Body of pancreas (tissue), 4 donors: Measurements from ENCODE around the gene PKP1. TPM values are rescaled to one million over a fixed set of nuclear protein-coding genes. Genes with fewer than 3 reads are reported as not detected.

Source experiments
- ATAC-seq: fragments of 150-250 bp; one replicate; pipeline ENCODE4 v1.9.1; 2016
- DNase-seq, 4 donors: peaks; one replicate each; pipeline ENCODE4 v3.0.0-alpha.2; 2019
- H3K27ac ChIP-seq, 4 donors: fragments of 200-600 bp; sonication (generic); 1 replicate in 3 of 4; 2 replicates in 1 of 4; pipeline versions ENCODE4 v1.5.1 to v1.6.1; 2016 to 2019; ENCODE audit warnings: mild to moderate bottlenecking in 1 of 4, mixed read lengths in 1 of 4, moderate library complexity in 1 of 4
- H3K27me3 ChIP-seq, 2 donors: fragments of 200-600 bp; sonication (generic); one replicate each; pipeline ENCODE4 v1.6.0; 2016; ENCODE audit warnings: mild to moderate bottlenecking in 1 of 2
- H3K36me3 ChIP-seq, 2 donors: fragments of 200-600 bp; sonication (generic); replicated peaks in 1 of 2; 2 replicates each; pipeline ENCODE4 v1.5.1; 2016; ENCODE audit warnings: low read depth in 2 of 2; ENCODE audit not compliant: insufficient read depth in 1 of 2
- H3K4me1 ChIP-seq: fragments of 200-600 bp; sonication (generic); one replicate; pipeline ENCODE4 v1.6.0; 2016
- H3K4me3 ChIP-seq, 2 donors: fragments of 200-600 bp; sonication (generic); 1 replicate in 1 of 2; 2 replicates in 1 of 2; pipeline ENCODE4 v1.5.1; 2016 to 2019
- H3K9me3 ChIP-seq, 3 donors: fragments of 200-600 bp; sonication (generic); 1 replicate in 2 of 3; 2 replicates in 1 of 3; pipeline ENCODE4 v1.5.1; 2016
- POLR2A ChIP-seq, 3 donors: fragments of 450-650 bp; IDR thresholded peaks; one replicate each; pipeline ENCODE4 v1.6.1; 2016; ENCODE audit warnings: antibody characterized with exemption in 3 of 3, mild to moderate bottlenecking in 2 of 3
- WGBS, 2 donors: methylation state at CpG; one replicate each; pipeline ENCODE4 v1.1.5; 2017; 5-methylcytosine and 5-hydroxymethylcytosine counted together
- intact Hi-C: fragments of 100-400 bp; cut with DNase I; formaldehyde crosslinking; loops from one replicate; pipeline ENCODE4 v1.15.1; 2023
- total RNA-seq, 2 donors: library from RNA; depleted of rRNA; stranded (reverse); fragments of >200 nt; gene quantifications; one replicate each; pipeline ENCODE4 v1.1.0, GENCODE V29; 2016
- TF ChIP-seq, protein P1 (sequence below), 7 experiments: fragments of 450-650 bp in 4 of 7; fragments of 200-600 bp in 3 of 7; sonication (generic) in 3 of 7; IDR thresholded peaks; one replicate each; pipeline ENCODE4 v1.5.1; 2016 to 2019; ENCODE audit warnings: antibody characterized with exemption in 7 of 7

Gene PKP1
- total RNA-seq, 2 donors from 2014 or later, result 0.33 TPM; not detected in 1

DNA sequence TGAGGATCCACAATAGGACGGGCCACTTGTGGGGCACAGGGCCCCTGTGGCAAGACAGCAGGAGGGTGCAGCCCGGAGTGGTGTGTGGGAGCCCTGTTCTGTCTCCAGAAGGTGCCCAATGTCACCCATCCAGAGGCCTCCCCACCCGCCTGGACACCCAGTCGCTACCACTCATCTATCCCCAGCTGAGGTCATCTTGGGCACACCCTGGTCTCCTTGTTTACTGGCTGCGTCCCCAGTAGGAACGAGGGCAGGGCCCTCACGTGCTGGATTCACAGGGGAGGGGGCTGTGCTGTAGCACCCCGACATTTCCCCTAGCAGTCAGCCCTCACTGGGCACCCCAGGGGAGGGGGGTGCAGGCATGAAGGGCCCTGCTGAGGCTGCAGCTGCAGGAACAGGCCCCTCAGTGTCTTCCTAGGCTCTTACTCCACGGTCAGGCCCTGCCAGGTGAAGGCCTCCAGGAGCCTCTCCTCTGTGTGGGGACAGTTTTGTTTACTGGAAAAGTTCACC lies 96.5 kb downstream of the PKP1 start:
- intact Hi-C loops, result loop anchor here (5.0 kb wide), 1 partner anchor 33 kb away; no protein-coding TSS in a partner anchor
- H3K9me3 ChIP-seq, result no peaks in the 10 kb centered on the region
- DNase-seq (no peak), ATAC-seq (no peak)
- peaks cover 9% of the 10 kb centered on the region for H3K4me1 ChIP-seq
- WGBS, 2 donors, result 66 to 71% methylated on average over 9 of the region's 9 CpGs
- H3K27me3 ChIP-seq, result no peaks in the 10 kb centered on the region
- TF ChIP-seq POLR2A (IDR thresholded peaks at IDR 0.05), result no peak
- TF ChIP-seq, protein P1, sequence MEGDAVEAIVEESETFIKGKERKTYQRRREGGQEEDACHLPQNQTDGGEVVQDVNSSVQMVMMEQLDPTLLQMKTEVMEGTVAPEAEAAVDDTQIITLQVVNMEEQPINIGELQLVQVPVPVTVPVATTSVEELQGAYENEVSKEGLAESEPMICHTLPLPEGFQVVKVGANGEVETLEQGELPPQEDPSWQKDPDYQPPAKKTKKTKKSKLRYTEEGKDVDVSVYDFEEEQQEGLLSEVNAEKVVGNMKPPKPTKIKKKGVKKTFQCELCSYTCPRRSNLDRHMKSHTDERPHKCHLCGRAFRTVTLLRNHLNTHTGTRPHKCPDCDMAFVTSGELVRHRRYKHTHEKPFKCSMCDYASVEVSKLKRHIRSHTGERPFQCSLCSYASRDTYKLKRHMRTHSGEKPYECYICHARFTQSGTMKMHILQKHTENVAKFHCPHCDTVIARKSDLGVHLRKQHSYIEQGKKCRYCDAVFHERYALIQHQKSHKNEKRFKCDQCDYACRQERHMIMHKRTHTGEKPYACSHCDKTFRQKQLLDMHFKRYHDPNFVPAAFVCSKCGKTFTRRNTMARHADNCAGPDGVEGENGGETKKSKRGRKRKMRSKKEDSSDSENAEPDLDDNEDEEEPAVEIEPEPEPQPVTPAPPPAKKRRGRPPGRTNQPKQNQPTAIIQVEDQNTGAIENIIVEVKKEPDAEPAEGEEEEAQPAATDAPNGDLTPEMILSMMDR (IDR thresholded peaks at IDR 0.05), result no peak
- H3K27ac ChIP-seq, result no peak overlapping the region
- H3K36me3 ChIP-seq, result no peaks in the 10 kb centered on the region
- H3K4me3 ChIP-seq, result no peak overlapping the region

DNA sequence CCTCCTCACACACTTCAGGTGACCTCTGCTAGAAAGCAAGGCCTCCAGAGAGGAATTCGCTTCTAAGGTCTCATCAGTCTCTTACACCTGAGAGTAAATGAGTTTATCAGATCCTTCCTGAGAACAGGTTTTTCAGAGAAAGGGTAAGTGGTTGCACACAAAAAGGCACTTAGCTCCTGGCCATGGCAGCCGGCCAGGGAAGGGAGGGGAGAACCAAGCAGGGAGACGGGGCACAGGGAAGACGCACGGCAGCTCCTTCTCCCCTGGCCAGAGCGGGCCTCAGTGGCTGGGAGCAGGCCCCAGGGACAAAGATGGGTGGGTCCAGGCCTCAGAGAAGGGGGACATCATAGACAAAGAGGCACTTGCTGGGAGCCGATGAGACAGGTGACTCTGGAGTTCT lies 97.8 kb downstream of the PKP1 start:
- WGBS, 2 donors, result 44 to 76% methylated on average over 7 of the region's 7 CpGs
- TF ChIP-seq POLR2A (IDR thresholded peaks at IDR 0.05), result no peak
- TF ChIP-seq, protein P1 (IDR thresholded peaks at IDR 0.05), result no peak
- intact Hi-C loops, result no loop called here
- peaks cover 0 to under 1% of the 10 kb centered on the region in 2 donors for H3K36me3 ChIP-seq
- peaks cover 16% of the 10 kb centered on the region for H3K4me1 ChIP-seq
- H3K27ac ChIP-seq, result no peak overlapping the region
- peak in 2 of 4 donors; percentile 42 to 55 for DNase-seq
- H3K27me3 ChIP-seq, result no peaks in the 10 kb centered on the region
- no peak for ATAC-seq
- H3K4me3 ChIP-seq, result no peak overlapping the region
- H3K9me3 ChIP-seq, result no peaks in the 10 kb centered on the region

Other genes with a start within 250 kb of the PKP1 start
- gene CACNA1S, start 171.1 kb upstream of the PKP1 start, total RNA-seq, result under 1 TPM in 1 of 2 donors, not detected in 1; under 0.01 TPM
- 1 to 10 TPM; 1.0 to 4.6 TPM for gene ASCL5, start 156.3 kb upstream of the PKP1 start, total RNA-seq
- gene TMEM9, start 129.0 kb upstream of the PKP1 start, total RNA-seq, result 10 to 100 TPM; 56.6 to 70.5 TPM
- 10 to 100 TPM in 1 of 2 donors, 1 to 10 TPM in 1; 6.9 to 23.1 TPM for gene IGFN1, start 92.7 kb upstream of the PKP1 start, total RNA-seq
- 1 to 10 TPM in 1 of 2 donors, not detected in 1; 1.8 TPM for gene TNNT2, start 94.2 kb downstream of the PKP1 start, total RNA-seq
- gene LAD1, start 115.8 kb downstream of the PKP1 start, total RNA-seq, result 10 to 100 TPM; 46.1 to 54.7 TPM
- gene TNNI1, start 138.2 kb downstream of the PKP1 start, total RNA-seq, result not detected
- 10 to 100 TPM; 25.2 to 48.8 TPM for gene PHLDA3, start 185.7 kb downstream of the PKP1 start, total RNA-seq
- gene CSRP1, start 223.6 kb downstream of the PKP1 start, total RNA-seq, result 100 to 1,000 TPM; 127 to 245 TPM